ENCODE data around the gene WWOX.

Gene WWOX

GRCh38 chr16:78176435-78176834 is 77.0 kb downstream of the WWOX start:
- TF ChIP-seq ZFP30 (CRISPR knock-in tag; IDR thresholded peaks at IDR 0.05) = no peak
- no peak for TF ChIP-seq TCF4 (CRISPR knock-in tag; IDR thresholded peaks at IDR 0.05; ENCODE audit: borderline replicate concordance)
- TF ChIP-seq ISL1 (CRISPR knock-in tag; IDR thresholded peaks at IDR 0.05) = no peak
- no peak for TF ChIP-seq ZNF8 (CRISPR knock-in tag; IDR thresholded peaks at IDR 0.05)
- TF ChIP-seq ZNF70 (CRISPR knock-in tag; IDR thresholded peaks at IDR 0.05) = no peak
- no peak for TF ChIP-seq OSR1 (CRISPR knock-in tag; IDR thresholded peaks at IDR 0.05)
- no peak for TF ChIP-seq CREB5 (CRISPR knock-in tag; IDR thresholded peaks at IDR 0.05; ENCODE audit: low read depth)
- no peak for TF ChIP-seq ESRRG (CRISPR knock-in tag; IDR thresholded peaks at IDR 0.05)
- TF ChIP-seq ZNF565 (CRISPR knock-in tag; conservative IDR thresholded peaks at IDR 0.05; ENCODE audit: low read depth) = no peak
- no peak for TF ChIP-seq CSRNP3 (CRISPR knock-in tag; IDR thresholded peaks at IDR 0.05)
- no peak for TF ChIP-seq POU6F1 (CRISPR knock-in tag; IDR thresholded peaks at IDR 0.05; ENCODE audit: borderline replicate concordance, low read depth)
- no peak for TF ChIP-seq BACH2 (CRISPR knock-in tag; IDR thresholded peaks at IDR 0.05; ENCODE audit: borderline replicate concordance)
- no peak for TF ChIP-seq RARB (CRISPR knock-in tag; IDR thresholded peaks at IDR 0.05)
- TF ChIP-seq TSHZ2 (CRISPR knock-in tag; IDR thresholded peaks at IDR 0.05) = no peak
- TF ChIP-seq CSDC2 (CRISPR knock-in tag; IDR thresholded peaks at IDR 0.05) = no peak
- no peak for TF ChIP-seq PPARA (CRISPR knock-in tag; IDR thresholded peaks at IDR 0.05; ENCODE audit: borderline replicate concordance)
- TF ChIP-seq ARNTL (CRISPR knock-in tag; IDR thresholded peaks at IDR 0.05; ENCODE audit: borderline replicate concordance, low read depth) = no peak
- TF ChIP-seq ZC3H10 (CRISPR knock-in tag; IDR thresholded peaks at IDR 0.05) = no peak
- no peak for TF ChIP-seq TOX (CRISPR knock-in tag; IDR thresholded peaks at IDR 0.05; ENCODE audit: borderline replicate concordance)
- no peak for TF ChIP-seq GLIS3 (CRISPR knock-in tag; IDR thresholded peaks at IDR 0.05)
- ATAC-seq = no peak

GRCh38 chr16:78177218-78177617 is 77.8 kb downstream of the WWOX start:
- no peak for TF ChIP-seq TSHZ2 (CRISPR knock-in tag; IDR thresholded peaks at IDR 0.05)
- no peak for TF ChIP-seq ZC3H10 (CRISPR knock-in tag; IDR thresholded peaks at IDR 0.05)
- TF ChIP-seq PATZ1 (CRISPR knock-in tag; IDR thresholded peaks at IDR 0.05; ENCODE audit: borderline replicate concordance) = no peak
- no peak for TF ChIP-seq GLIS3 (CRISPR knock-in tag; IDR thresholded peaks at IDR 0.05)
- no peak for TF ChIP-seq SNAI2 (CRISPR knock-in tag; IDR thresholded peaks at IDR 0.05)
- TF ChIP-seq CSDC2 (CRISPR knock-in tag; IDR thresholded peaks at IDR 0.05) = no peak
- TF ChIP-seq ARNTL (CRISPR knock-in tag; IDR thresholded peaks at IDR 0.05; ENCODE audit: borderline replicate concordance, low read depth) = no peak
- TF ChIP-seq POU6F1 (CRISPR knock-in tag; IDR thresholded peaks at IDR 0.05; ENCODE audit: borderline replicate concordance, low read depth) = no peak
- TF ChIP-seq TOX (CRISPR knock-in tag; IDR thresholded peaks at IDR 0.05; ENCODE audit: borderline replicate concordance) = no peak
- no peak for TF ChIP-seq ZFP30 (CRISPR knock-in tag; IDR thresholded peaks at IDR 0.05)
- no peak for TF ChIP-seq TCF4 (CRISPR knock-in tag; IDR thresholded peaks at IDR 0.05; ENCODE audit: borderline replicate concordance)
- no peak for TF ChIP-seq ISL1 (CRISPR knock-in tag; IDR thresholded peaks at IDR 0.05)
- no peak for TF ChIP-seq ESRRG (CRISPR knock-in tag; IDR thresholded peaks at IDR 0.05)
- no peak for TF ChIP-seq CREB5 (CRISPR knock-in tag; IDR thresholded peaks at IDR 0.05; ENCODE audit: low read depth)
- no peak for TF ChIP-seq BACH2 (CRISPR knock-in tag; IDR thresholded peaks at IDR 0.05; ENCODE audit: borderline replicate concordance)
- TF ChIP-seq ZFP3 (CRISPR knock-in tag; IDR thresholded peaks at IDR 0.05) = no peak
- no peak for TF ChIP-seq ZNF565 (CRISPR knock-in tag; conservative IDR thresholded peaks at IDR 0.05; ENCODE audit: low read depth)
- no peak for TF ChIP-seq ZNF8 (CRISPR knock-in tag; IDR thresholded peaks at IDR 0.05)
- no peak for TF ChIP-seq ZNF70 (CRISPR knock-in tag; IDR thresholded peaks at IDR 0.05)
- TF ChIP-seq OSR1 (CRISPR knock-in tag; IDR thresholded peaks at IDR 0.05) = no peak
- ATAC-seq = no peak

Data from SK-N-SH treated with all-trans-retinoic acid at 6 μM for 48 hours (cell line).